NT2/D1 (cell line): ENCODE results near the gene RNF13.

Experiments
- SUZ12 ChIP-seq: IDR thresholded peaks from 2 replicates; pipeline ENCODE4 v1.6.1; 2011; ENCODE audit not compliant: insufficient read length, insufficient read depth; ENCODE audit errors: extremely low read depth
- YY1 ChIP-seq: IDR thresholded peaks from 2 replicates; pipeline ENCODE4 v1.6.1; 2011; ENCODE audit not compliant: insufficient read length, insufficient read depth
- ZNF274 ChIP-seq: IDR thresholded peaks from 2 replicates; pipeline ENCODE4 v1.6.1; 2011; ENCODE audit warnings: mild to moderate bottlenecking, low read depth, low read length

DNA sequence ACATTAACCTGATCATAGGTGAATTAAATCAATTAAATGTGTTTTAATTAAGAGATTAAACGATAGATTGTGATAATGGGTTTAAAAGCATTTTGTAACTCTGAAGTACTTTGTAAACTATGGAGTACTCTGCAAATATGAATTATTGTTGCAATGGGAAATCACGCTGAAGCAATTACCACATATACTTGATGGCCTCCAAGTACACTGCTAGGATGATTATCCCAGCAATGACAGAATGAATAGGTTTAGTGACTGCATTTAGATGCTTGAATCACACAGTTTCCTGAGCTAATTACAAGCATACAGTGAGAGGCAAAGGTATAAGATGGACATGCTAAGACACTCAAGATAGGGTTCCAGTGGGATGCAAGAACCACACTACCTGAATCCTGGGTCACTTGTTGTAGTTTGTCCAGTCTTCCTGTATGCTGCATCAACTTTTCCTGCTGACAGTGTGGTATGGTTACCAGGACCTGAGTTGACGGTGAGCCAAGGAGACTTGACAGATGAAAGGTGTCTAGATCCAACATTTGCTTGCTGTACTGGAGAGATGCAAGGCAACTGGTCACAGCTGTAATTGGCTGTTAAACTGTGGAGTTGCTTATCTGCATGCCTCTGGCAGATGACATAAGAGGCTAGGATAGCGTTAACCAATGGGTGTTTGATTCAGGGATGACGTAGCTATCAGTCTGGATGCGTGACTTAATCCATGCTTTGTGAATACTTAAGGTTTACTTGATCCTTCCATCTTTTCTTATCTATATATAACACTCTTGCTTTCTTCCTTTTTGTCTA lies 38.0 kb downstream of the RNF13 start:
- TF ChIP-seq SUZ12 = no peak
- TF ChIP-seq YY1 = no peak
- no peak for TF ChIP-seq ZNF274
